ENCODE results near the gene FGGY. TPM values are rescaled to one million over a fixed set of nuclear protein-coding genes. Genes with fewer than 3 reads are reported as not detected.

The FGGY gene
- total RNA-seq, 1 donor from 2014 or later, result 34.4 TPM

- no peak for DNase-seq (ENCODE audit: low spot score)
Observed at GRCh38 chr1:59678040-59678439, 381.1 kb downstream of the FGGY start.

- no peak for DNase-seq (ENCODE audit: low spot score)
Observed at GRCh38 chr1:59678493-59679228, 381.8 kb downstream of the FGGY start.

GRCh38 chr1:59680044-59680443 is 383.1 kb downstream of the FGGY start:
- no peak for DNase-seq (ENCODE audit: low spot score)

GRCh38 chr1:59682396-59683080 is 385.6 kb downstream of the FGGY start:
- DNase-seq (ENCODE audit: low spot score), result peak; percentile 63

GRCh38 chr1:59683197-59683596 is 386.3 kb downstream of the FGGY start:
- DNase-seq (ENCODE audit: low spot score), result peak; percentile 70

GRCh38 chr1:59684698-59685097 is 387.8 kb downstream of the FGGY start:
- no peak for DNase-seq (ENCODE audit: low spot score)

GRCh38 chr1:59685101-59685500 is 388.2 kb downstream of the FGGY start:
- no peak for DNase-seq (ENCODE audit: low spot score)

GRCh38 chr1:59685666-59686065 is 388.8 kb downstream of the FGGY start:
- no peak for DNase-seq (ENCODE audit: low spot score)

GRCh38 chr1:59686170-59686569 is 389.3 kb downstream of the FGGY start:
- no peak for DNase-seq (ENCODE audit: low spot score)

- DNase-seq (ENCODE audit: low spot score), result no peak
Observed at GRCh38 chr1:59686574-59686973, 389.7 kb downstream of the FGGY start.

- no peak for DNase-seq (ENCODE audit: low spot score)
Observed at GRCh38 chr1:59687081-59687480, 390.2 kb downstream of the FGGY start.

GRCh38 chr1:59688976-59689375 is 392.1 kb downstream of the FGGY start:
- peak; percentile 72 for DNase-seq (ENCODE audit: low spot score)

- DNase-seq (ENCODE audit: low spot score), result no peak
Observed at GRCh38 chr1:59689730-59690129, 392.8 kb downstream of the FGGY start.

GRCh38 chr1:59690171-59690930 is 393.5 kb downstream of the FGGY start:
- no peak for DNase-seq (ENCODE audit: low spot score)

GRCh38 chr1:59691261-59691660 is 394.4 kb downstream of the FGGY start:
- peak; percentile 92 for DNase-seq (ENCODE audit: low spot score)

- peak; percentile 83 for DNase-seq (ENCODE audit: low spot score)
Observed at GRCh38 chr1:59692591-59692990, 395.7 kb downstream of the FGGY start.

- DNase-seq (ENCODE audit: low spot score), result no peak
Observed at GRCh38 chr1:59693406-59693805, 396.5 kb downstream of the FGGY start.

- no peak for DNase-seq (ENCODE audit: low spot score)
Observed at GRCh38 chr1:59695252-59695651, 398.4 kb downstream of the FGGY start.

- no peak for DNase-seq (ENCODE audit: low spot score)
Observed at GRCh38 chr1:59696421-59697115, 399.7 kb downstream of the FGGY start.

GRCh38 chr1:59697150-59697800 is 400.4 kb downstream of the FGGY start:
- DNase-seq (ENCODE audit: low spot score), result peak; percentile 80

GRCh38 chr1:59698386-59698785 is 401.5 kb downstream of the FGGY start:
- no peak for DNase-seq (ENCODE audit: low spot score)

All from umbilical cord (tissue), 2 donors.